Activated CD4-positive, alpha-beta T cell treated with anti-CD3 and anti-CD28 coated beads, Interleukin-2, amount 50 U/mL, for 4 hours (primary cell): ENCODE results near the gene MTIF2.
"Not testable (repeated sequence)": the region's sequence is repeated elsewhere in the genome, so short reads cannot be mapped to it uniquely, and the experiment has no call there.

Experiments used
- DNase-seq, 2 experiments: peaks; one replicate each; pipeline ENCODE4 v3.0.0-alpha.2; 2020

Gene MTIF2

DNA sequence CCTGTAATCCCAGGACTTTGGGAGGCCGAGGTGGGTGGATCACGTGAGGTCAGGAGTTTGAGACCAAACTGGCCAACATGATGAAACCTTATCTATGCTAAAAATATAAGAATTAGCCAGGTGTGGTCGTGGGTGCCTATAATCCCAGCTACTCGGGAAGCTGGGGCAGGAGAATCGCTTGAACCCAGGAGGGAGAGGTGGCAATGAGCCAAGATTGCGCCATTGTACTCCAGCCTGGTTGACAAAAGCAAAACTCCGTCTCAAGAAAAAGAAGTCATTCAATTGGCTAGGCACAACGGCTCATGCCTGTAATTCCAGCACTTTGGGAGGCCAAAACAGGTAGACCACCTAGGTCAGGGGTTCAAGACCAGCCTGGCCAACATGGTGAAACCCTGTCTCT lies 27.4 kb downstream of the MTIF2 start:
- DNase-seq: not testable (repeated sequence)

DNA sequence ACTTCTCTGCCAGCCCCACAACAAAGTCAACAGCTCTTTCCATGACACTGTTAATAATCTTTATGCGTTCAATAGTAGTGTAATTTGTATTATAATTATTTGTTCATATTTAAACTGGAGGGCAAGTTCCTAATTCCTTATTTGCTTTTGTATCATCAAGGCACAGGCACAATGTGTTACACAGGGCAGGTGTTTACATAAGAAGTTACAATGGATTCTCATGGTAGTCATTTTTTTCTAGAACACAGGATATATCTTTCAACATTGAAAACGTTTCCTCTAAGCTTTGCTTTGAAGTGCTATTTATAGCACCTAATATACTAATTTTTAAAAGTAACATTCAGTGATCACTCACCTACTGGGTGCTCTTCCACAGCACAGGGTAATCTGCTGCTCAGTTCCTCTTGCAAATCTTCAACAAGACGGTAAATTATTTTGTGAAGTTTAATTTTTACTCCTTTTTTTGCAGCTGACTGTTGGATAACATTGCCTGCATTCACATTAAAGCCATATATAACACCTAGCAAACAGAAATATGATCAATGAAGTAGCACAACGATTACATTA lies 29.3 kb downstream of the MTIF2 start:
- no peak for DNase-seq

DNA sequence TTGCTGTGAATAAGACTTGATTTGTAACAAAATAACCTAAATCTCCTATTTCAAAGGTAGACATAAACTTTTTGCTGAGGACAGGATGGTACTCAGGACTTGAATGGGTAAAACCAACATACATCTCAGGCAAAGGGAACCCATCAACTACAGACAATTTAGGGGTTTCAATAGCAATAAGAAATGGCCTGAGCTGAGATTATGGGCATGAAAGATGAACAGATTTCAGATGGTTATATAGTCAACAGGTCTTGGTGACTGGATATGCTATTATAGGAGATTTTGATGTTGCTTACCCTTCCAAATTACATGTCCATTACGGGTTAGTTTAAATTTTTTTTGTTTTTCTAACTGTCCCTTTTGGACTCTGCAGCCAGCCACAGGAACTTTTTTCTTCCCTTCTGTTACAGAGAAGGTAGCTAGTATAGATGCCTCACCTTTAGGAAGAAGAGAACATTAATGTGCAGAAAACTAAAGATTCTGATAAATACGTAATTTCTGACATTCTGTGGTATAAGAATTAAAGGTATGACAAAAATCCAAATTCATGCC lies 32.0 kb downstream of the MTIF2 start:
- DNase-seq: no peak

DNA sequence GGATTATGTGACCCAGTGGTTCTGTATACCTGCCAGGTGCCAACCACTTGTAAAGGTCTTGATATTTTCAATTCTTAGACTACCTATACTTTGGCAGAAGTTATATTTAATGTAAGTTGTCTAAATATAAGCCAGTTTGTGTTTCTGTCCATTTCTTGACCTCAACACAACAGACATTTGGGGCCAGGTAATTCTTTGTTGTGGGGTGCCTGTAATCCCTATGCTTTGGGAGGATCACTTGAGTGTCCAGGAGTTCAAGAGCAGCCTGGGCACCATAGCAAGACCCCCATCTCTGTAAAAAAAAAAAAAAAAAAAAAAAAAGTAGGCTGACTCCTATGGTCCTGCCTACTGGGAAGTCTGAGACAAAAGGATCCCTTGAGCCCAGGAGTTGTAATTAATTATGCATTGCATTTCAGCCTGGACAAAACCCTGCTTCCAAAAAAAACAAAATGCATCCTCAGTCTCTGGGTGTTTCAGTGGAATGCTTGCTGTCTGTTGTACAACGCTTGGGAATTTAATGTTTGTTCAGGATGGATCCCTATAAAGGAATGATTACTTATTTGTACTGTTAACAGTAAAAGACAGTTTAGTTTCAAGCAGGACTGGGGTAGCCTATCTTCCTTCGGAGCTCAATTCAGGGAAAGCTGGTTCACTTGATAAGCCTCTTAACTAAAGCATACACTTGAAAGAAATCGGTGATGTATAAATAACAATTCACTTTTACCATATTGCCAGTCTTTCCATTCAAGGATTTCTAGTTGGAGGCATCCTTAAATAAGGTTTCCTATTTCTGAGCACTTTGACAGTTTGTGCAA lies 33.1 kb downstream of the MTIF2 start:
- no peak for DNase-seq

DNA sequence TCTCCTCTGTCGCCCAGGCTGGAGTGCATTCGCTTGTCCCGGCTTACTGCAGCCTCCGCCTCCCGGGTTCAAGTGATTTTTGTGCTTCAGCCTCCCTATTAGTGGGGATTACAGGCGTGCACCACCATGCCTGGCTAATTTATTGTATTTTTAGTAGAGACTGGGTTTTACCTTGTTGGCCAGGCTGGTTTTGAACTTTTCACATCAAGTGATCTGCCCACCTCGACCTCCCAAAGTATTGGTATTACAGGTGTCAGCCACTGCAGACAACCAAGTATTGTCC lies 35.4 kb downstream of the MTIF2 start:
- no peak for DNase-seq

DNA sequence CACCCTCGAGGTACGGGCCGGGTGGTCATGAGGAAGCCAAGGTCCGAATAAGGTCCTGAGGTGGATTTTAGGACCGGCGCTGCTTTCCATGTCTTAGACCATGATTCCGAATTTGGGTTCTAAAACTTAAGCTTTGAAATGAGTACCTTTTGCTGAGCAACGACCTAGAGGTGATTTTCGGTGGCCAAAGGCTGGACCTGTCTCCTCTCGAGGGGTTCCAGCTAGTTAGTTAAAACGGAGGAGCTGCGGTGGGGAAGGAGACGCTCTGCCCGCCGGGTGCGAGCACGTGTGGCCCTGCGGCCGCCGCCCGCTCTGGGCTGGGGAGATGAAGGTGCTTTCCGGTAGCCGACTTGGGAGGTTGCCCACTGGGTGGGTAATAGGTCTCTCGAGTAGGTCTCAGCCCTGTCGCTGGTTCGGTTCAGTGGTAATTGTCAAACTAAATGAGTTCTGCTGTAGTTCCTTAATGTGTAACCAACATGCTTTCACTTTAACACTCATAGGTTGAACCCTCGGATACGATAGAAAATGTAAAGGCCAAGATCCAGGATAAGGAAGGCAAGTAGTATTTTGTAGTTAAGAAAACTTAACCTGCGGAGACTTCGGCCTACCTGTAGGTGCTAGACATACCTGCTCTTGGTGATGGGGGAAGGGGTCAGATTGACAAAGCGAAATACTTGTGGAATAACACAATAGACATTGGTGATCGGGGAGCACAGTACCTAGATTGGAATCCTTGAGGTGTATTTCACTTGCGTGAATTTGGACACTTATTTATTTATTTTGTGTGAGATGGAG lies 36.0 kb downstream of the MTIF2 start:
- DNase-seq: peak; percentile 40 to 43

DNA sequence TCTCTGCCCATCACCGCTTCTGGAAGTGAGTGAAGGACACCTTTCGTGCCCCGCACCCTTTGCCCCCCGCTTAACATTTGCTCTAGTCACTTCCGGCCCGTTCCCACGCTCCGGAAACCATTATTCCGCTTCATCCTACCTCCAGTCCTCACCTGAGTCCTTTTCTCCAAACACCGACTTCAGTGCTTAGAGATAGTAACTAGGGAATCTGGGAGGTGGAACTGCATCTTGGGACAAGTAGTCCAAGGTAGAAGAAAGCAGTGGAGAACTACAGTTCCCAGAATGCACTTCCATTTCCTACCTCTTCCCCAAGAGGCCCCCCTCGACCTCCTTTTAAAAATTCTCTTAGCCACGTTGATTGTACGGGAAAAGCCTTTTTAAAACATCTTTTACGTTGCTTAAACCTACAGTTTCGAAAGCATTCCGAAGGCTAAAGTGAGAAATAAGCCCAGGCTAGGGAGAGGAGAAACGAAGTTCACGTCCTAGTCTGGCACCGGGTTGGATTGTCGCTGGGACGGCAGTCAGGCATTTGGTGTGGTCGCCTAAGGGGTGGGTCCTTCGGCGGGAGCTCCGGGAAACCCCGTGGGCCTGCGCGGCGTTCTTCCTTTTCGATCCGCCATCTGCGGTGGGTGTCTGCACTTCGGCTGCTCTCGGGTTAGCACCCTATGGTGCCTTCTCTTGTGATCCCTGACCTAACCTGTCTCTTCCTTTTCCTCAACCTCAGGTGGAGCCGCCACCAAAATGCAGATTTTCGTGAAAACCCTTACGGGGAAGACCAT lies 36.8 kb downstream of the MTIF2 start, which contains the start of the genes CLHC1 and RPS27A:
Gene CLHC1, minus strand, starts transcription at position 210 of the 779 bp plus-strand sequence. CDS start 9,882 bp downstream, outside the sequence.
Gene RPS27A, plus strand, starts transcription at position 605 of the 779 bp plus-strand sequence. Its CDS starts 137 bp downstream, at position 742.
- peak; percentile 93 to 95 for DNase-seq

DNA sequence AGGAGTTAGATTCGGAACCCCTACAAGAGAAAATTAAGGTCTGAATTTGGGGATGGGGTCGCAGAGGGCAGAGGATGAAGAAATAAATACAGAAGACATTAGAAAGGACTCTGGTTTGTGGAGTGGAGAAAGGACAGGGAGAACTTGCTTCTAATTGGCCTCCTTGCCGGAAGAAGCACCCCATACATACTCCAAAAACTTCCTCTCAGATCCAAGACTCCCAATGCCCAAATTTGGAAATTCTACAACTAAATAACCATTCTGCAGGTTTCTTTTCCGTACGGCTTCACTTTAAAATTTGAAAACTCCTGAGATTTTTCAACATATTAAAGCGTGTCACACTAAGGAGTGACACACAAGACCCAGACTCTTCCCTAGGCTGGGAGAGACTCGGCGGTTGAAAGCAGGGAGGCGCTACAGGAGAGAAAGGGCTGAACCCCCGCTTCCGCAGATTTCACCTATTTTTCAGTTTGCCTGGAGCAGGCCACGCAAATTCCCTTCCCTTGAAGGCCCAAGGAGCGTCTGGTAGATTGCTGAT lies 37.4 kb downstream of the MTIF2 start:
- DNase-seq: no peak

DNA sequence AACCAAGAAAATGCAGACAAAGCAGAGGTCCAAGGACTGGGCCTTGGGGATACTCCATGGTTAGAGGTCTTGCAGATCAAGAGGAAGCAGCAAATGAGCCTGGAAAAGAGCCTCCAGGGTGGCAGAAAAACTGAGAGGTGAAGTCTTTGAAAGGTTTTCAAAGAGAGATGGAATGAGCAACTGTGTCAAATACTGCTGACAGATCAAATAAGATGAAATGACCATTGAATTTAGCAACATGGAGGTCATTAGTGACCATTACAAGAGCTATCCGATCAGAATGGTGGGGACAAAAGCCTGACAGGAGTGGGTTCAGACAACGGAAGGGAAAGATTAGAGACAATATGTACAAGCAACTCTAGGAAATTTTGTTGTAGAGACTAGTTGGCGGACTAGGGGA lies 38.5 kb downstream of the MTIF2 start:
- no peak for DNase-seq

DNA sequence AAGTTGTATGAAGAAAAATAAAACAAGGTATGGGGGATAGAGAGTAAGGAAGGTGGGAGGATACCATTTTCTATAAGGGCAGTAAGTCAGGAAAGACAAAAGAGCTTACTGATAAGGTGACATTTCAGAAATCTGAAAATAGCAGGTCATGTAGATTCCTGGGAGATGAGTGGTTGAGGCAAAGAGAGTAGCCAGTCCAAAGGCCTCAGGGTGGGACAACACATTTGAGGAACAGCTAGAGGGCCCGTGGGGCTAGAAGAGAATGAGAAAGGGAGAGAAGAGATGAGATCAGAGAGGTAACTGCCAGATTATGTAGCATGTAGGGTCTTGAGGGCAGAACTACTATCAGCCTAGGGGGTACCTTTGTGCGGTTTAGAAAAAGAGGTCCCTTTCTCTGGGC lies 39.8 kb downstream of the MTIF2 start:
- DNase-seq: no peak

DNA sequence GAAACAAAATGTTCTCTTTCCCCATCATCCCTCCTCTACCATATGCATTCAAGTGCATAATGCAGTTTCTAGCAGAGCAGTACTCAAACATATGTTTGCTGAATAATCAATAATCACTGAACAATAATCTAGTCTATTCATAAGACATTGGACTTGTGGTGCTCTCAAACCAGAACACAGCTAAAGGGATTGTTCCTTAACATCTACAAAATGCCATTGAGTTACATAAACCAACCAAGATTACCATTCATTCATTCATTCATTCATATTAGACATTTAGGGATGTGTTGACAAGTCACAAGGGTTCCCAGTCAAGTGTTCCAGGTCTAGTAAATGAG lies 40.8 kb downstream of the MTIF2 start:
- DNase-seq: no peak

DNA sequence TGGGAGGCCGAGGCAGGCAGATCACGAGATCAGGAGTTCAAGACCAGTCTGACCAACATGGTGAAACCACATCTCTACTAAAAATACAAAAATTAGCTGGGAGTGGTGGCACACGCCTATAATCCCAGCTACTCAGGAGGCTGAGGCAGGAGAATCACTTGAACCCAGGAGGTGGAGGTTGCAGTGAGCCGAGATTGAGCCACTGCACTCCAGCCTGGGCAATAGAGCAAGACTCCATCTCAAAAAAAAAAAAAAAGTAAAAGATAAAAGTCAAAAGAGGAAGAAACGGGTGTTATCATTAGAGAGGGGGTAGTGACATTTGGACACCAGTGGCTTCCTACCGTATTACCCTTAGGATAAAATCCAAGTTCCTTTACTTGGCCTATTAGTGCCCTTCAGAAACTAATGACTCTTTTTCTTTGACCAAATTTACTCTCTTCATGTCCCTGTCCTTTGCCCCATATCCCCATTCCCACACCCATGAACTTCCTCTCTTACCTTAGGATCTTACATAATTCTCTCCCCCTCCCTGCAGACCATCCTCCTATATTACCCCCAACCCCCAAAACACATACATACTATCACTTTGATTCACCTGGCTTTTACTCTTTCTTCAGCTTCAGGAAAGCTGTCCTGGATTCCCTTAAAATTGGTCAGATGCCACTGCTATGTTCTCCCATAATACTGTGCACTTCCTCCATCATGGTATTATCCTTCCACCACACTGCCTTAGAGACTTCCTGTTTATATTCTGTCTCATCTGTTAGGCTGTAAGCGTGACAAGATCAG lies 41.4 kb downstream of the MTIF2 start:
- DNase-seq: not testable (repeated sequence)

DNA sequence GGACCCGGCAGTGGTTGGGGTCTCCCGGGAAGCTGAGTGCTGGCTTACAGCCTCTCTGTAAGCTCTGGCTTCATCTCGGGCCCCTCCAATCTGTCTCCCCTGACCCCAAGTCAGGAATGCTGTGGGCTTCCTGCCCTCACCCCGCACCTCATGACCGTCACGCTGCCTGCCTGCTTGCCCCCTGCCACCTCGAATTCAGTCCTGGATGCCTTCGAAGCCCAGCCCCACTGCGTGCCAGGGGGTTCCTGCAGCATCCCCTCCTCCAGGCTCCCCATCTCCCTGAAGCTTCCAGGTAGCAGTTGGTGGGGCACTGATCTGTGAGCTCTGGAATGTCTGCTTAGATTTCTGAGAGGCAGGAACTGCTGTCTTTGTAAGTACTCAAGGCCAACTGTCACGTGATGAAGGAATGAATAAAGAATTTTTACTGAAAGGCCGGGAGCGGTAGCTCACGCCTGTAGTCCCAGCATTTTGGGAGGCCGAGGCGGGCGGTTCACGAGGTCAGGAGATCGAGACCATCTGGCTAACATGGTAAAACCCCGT lies 43.5 kb downstream of the MTIF2 start:
- no peak for DNase-seq

DNA sequence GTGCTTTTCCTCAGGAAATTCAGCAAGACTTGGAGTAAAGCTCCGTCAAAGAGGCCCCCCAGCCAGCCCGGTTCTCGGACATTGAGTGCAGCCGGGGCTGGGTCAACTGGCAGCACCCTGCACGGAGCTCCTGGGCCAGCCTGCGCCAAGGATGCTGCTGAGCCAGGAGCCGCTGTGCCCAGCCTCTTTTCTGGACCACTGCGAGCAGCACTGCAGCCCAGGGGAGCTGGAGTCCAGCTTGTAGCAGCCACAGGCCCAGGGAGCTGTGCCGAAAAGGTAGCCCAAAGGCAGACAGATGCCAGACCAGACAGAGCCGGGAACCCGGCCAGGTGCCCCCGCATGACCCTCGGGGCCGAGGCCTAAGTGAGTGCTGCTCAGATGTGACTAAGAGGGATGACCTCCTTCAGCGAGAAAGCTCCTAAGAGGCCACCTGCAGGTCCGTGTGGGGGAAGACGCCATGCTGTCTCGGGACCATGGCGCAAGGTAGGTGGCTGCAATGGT lies 44.2 kb downstream of the MTIF2 start:
- DNase-seq: no peak

DNA sequence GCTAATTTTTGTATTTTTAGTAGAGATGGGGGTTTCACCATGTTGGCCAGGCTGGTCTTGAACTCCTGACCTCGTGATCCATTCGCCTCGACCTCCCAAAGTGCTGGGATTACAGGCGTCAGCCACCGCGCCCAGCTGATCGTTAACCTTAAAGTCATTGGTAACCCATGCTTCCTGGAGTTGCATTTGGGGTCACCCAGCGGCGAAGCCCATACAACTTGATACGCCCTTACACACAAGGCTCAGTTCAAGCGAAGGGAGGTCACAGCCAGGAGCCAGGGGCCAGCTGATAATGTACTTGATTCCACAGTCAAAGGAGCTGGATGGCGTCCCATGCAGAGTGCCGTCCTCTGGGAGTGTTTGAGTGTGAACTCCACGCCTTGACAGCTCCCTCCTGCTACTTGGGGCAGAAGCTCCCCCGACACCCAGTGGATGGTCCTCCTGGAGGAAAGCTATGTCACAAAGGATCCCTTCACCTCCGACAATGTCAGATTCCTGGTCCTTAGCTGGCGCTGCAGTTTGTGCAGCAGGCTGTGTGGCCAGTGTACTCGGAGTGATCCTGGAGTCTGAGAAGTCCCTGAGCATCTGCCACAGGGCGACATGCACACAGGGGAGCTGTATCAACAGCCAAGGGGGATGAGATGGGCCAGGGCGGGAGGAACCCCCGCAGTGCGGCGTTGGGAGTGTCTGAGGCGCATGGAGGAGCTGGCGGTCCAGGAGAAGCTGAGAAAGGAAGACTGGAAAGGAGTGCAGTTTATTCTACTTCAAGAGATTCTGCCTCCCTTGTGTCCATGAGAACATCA lies 44.9 kb downstream of the MTIF2 start:
- no peak for DNase-seq

DNA sequence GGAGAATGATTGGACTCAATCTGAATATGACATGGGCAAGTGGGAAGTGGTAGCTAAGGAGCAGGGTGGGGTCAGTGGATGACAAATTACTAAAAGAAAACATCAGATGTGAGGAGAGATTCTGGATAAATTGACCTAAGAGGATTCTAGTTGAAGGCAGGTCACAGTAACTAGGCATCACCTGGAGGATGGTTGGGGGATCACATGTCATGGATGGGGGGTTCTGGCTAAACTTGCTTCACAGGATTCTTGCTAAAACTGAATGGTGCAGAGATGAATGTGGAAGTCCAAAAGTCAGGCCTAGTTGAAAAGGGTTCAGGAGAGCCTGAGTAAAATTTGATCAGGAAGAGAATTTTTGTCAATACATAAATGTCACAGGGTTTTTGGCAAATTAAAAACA lies 55.2 kb downstream of the MTIF2 start:
- no peak for DNase-seq

DNA sequence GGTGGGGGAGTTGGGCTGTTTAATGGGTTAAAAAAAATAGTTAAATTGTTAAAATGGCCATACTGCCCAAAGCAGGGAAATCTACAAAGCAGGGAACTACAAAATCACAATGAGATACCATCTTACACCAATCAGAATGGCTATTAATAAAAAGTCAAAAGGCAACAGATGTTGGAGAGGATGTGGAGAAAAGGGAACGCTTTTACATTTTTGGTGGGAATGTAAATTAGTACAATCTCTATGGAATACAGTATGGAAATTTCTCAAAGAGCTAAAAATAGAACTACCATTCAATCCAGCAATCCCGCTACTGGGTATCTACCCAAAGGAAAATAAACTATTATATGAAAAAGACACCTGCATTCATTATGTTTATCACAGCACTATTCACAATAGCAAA lies 64.1 kb downstream of the MTIF2 start:
- DNase-seq: no peak

DNA sequence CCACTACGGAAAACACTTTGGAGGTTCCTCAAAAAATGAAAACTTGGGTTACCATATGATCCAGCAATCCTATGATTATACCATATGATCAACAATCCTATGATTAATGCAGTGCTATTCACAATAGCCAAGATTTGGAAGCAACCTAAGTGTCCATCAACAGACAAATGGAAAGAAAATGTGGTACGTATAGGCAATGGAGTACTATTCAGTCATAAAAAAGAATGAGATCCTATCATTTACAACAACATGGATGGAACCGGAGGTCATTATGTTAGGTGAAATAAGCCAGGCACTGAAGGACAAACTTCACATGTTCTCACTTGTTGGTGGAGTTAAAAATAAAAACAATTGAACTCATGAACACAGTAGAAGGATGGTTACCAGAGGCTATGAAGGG lies 64.5 kb downstream of the MTIF2 start:
- DNase-seq: no peak

DNA sequence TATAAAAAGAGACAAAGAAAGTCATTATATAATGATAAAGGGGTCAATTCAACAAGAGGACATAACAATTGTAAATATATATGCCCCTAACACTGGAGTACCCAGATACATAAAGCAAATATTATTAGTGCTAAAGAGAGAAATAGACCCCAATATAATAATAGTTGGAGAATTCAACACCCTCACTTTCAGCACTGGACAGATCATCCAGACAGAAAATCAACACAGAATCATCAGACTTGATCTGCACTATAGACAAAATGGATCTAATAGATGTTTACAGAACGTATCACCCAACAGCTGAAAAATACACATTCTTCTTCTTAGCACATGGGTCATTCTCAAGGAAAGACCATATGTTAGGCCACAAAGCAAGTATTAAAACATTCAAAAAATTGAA lies 68.6 kb downstream of the MTIF2 start:
- no peak for DNase-seq

DNA sequence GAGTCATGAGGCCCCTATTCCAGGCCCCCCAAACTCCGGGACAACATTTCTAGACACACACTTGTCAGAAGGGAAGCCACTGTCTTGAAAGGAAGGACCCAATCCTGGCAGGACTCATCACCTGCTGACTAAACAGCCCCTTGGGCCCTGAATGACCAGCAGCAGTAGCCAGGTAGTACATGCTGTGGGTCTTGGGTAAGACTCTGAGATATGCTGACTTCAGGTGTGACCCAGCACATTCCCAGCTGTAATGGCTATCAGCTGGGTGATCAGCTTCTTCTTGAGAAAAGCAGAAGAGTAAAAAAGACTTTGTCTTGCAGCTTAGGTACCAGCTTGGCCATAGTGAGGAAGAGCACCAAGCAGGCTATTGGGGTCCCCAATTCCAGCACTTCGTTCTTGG lies 72.5 kb downstream of the MTIF2 start:
- no peak for DNase-seq
